Measurements from ENCODE around the gene MAPRE3. TPM values are rescaled to one million over a fixed set of nuclear protein-coding genes. Genes with fewer than 3 reads are reported as not detected.

MAPRE3 gene
- total RNA-seq, 2 experiments from 2014 or later: 1.6 to 1.7 TPM

GRCh38 chr2:27038012-27038411 lies 67.6 kb downstream of the MAPRE3 start:
- intact Hi-C loops (cut with micrococcal nuclease): no loop called here
- CTCF ChIA-PET: interaction anchor here (1.1 to 1.5 kb wide), 3 partner anchors 12 to 79 kb away, joined by 3 to 7 read pairs (median 5); partner anchors contain the start of gene OST4
- ATAC-seq (no peak), DNase-seq (no peak)
- no peak overlapping the region for H3K27ac Mint-ChIP-seq
- H3K36me3 Mint-ChIP-seq (ENCODE audit: low read depth): peaks cover 47% of the 10 kb centered on the region
- no peak overlapping the region for H3K4me3 Mint-ChIP-seq
- H3K4me1 Mint-ChIP-seq (ENCODE audit: low read depth): peaks cover 15% of the 10 kb centered on the region
- H3K9me3 Mint-ChIP-seq: no peaks in the 10 kb centered on the region
- TF ChIP-seq CTCF (IDR thresholded peaks at IDR 0.05): no peak
- POLR2A ChIA-PET: no interaction called here
- no peaks in the 10 kb centered on the region for H3K27me3 Mint-ChIP-seq

GRCh38 chr2:27038631-27039339 lies 68.3 kb downstream of the MAPRE3 start:
- Mint-ChIP-seq H3K4me3 (no peak overlapping the region), H3K27ac (no peak overlapping the region), H3K36me3 (ENCODE audit: low read depth) (peaks cover 42% of the 10 kb centered on the region), H3K9me3 (no peaks in the 10 kb centered on the region), H3K27me3 (no peaks in the 10 kb centered on the region), H3K4me1 (ENCODE audit: low read depth) (peaks cover 10% of the 10 kb centered on the region)
- no peak for DNase-seq
- ChIA-PET CTCF (interaction anchor here (1.5 to 1.9 kb wide), 2 partner anchors 11 to 22 kb away, joined by 5 to 7 read pairs; no protein-coding TSS in a partner anchor), POLR2A (interaction anchor here (1.2 to 3.4 kb wide), 3 partner anchors 12 to 21 kb away, joined by 3 to 26 read pairs (median 4); partner anchors contain the start of gene AGBL5)
- ATAC-seq: no peak
- TF ChIP-seq CTCF (IDR thresholded peaks at IDR 0.05): no peak
- intact Hi-C loops (cut with micrococcal nuclease): no loop called here

GRCh38 chr2:27039426-27039825 lies 69.0 kb downstream of the MAPRE3 start:
- intact Hi-C loops (cut with micrococcal nuclease): no loop called here
- ATAC-seq: no peak
- POLR2A ChIA-PET: interaction anchor here (1.2 to 3.4 kb wide), 4 partner anchors 11 to 80 kb away, joined by 3 to 26 read pairs (median 4); partner anchors contain the start of gene AGBL5
- Mint-ChIP-seq H3K4me1 (ENCODE audit: low read depth) (peaks cover 5% of the 10 kb centered on the region), H3K4me3 (no peak overlapping the region), H3K9me3 (no peaks in the 10 kb centered on the region), H3K27me3 (no peaks in the 10 kb centered on the region), H3K36me3 (ENCODE audit: low read depth) (peaks cover 37% of the 10 kb centered on the region), H3K27ac (no peak overlapping the region)
- TF ChIP-seq CTCF (IDR thresholded peaks at IDR 0.05): no peak
- DNase-seq: no peak
- CTCF ChIA-PET: interaction anchor here (0.6 to 1.9 kb wide), 3 partner anchors 10 to 264 kb away, joined by 3 to 5 read pairs (median 3); no protein-coding TSS in a partner anchor

- Mint-ChIP-seq H3K4me1 (ENCODE audit: low read depth) (peaks cover 2% of the 10 kb centered on the region), H3K4me3 (no peak overlapping the region), H3K27ac (no peak overlapping the region), H3K27me3 (no peaks in the 10 kb centered on the region), H3K36me3 (ENCODE audit: low read depth) (peaks cover 39% of the 10 kb centered on the region), H3K9me3 (no peaks in the 10 kb centered on the region)
- TF ChIP-seq CTCF (IDR thresholded peaks at IDR 0.05): no peak
- no peak for DNase-seq
- CTCF ChIA-PET: interaction anchor here (0.6 to 1.9 kb wide), 3 partner anchors 10 to 263 kb away, joined by 3 to 5 read pairs (median 3); no protein-coding TSS in a partner anchor
- ATAC-seq: no peak
- POLR2A ChIA-PET: interaction anchor here (1.2 to 3.4 kb wide), 4 partner anchors 10 to 81 kb away, joined by 3 to 26 read pairs (median 4); partner anchors contain the start of gene AGBL5
- intact Hi-C loops (cut with micrococcal nuclease): no loop called here
Observed at GRCh38 chr2:27039871-27040270, 69.4 kb downstream of the MAPRE3 start.

GRCh38 chr2:27040282-27040681 lies 69.8 kb downstream of the MAPRE3 start:
- no peaks in the 10 kb centered on the region for H3K27me3 Mint-ChIP-seq
- no peak for ATAC-seq
- POLR2A ChIA-PET: interaction anchor here (1.2 to 3.4 kb wide), 4 partner anchors 10 to 81 kb away, joined by 3 to 26 read pairs (median 4); partner anchors contain the start of gene AGBL5
- H3K27ac Mint-ChIP-seq: no peak overlapping the region
- no peak overlapping the region for H3K4me3 Mint-ChIP-seq
- no peaks in the 10 kb centered on the region for H3K9me3 Mint-ChIP-seq
- CTCF ChIA-PET: interaction anchor here (0.6 to 1.9 kb wide), 2 partner anchors 23 to 263 kb away, joined by 3 to 5 read pairs; no protein-coding TSS in a partner anchor
- no peak for TF ChIP-seq CTCF (IDR thresholded peaks at IDR 0.05)
- no peak for DNase-seq
- H3K36me3 Mint-ChIP-seq (ENCODE audit: low read depth): peaks cover 35% of the 10 kb centered on the region
- intact Hi-C loops (cut with micrococcal nuclease): no loop called here
- no peaks in the 10 kb centered on the region for H3K4me1 Mint-ChIP-seq (ENCODE audit: low read depth)

Measured in activated CD8-positive, alpha-beta T cell treated with anti-CD3 and anti-CD28 coated beads for 36 hours (primary cell).